KMS-11 (cell line): ENCODE results near the gene TFEB.

Source experiments
- H2AFZ ChIP-seq: fragments of 200-600 bp; sonication (generic); 2 replicates; pipeline ENCODE4 v1.6.1; 2016; ENCODE audit warnings: antibody characterized with exemption, mixed run types, low read depth
- H3K27ac ChIP-seq: fragments of 200-600 bp; sonication (generic); 2 replicates; pipeline ENCODE4 v1.6.1; 2016; ENCODE audit warnings: mild to moderate bottlenecking, mixed run types
- H3K27me3 ChIP-seq: fragments of 200-600 bp; sonication (generic); 2 replicates; pipeline ENCODE4 v1.6.1; 2017; ENCODE audit warnings: mild to moderate bottlenecking, low read depth, mixed run types, moderate library complexity; ENCODE audit not compliant: insufficient read depth
- H3K36me3 ChIP-seq: fragments of 200-600 bp; sonication (generic); 2 replicates; pipeline ENCODE4 v1.6.1; 2017; ENCODE audit warnings: mild to moderate bottlenecking, mixed run types; ENCODE audit not compliant: insufficient read depth
- H3K4me1 ChIP-seq: fragments of 200-600 bp; sonication (generic); 2 replicates; pipeline ENCODE4 v1.6.1; 2016; ENCODE audit warnings: mild to moderate bottlenecking, low read depth, mixed run types; ENCODE audit not compliant: poor library complexity, severe bottlenecking
- H3K4me2 ChIP-seq: fragments of 200-600 bp; sonication (generic); 2 replicates; pipeline ENCODE4 v1.7.0; 2016; ENCODE audit warnings: mild to moderate bottlenecking, mixed run types
- H3K4me3 ChIP-seq: fragments of 200-600 bp; sonication (generic); IDR thresholded peaks from 2 replicates; pipeline ENCODE4 v1.6.1; 2017; ENCODE audit warnings: low read depth, low read length, mixed read lengths; ENCODE audit not compliant: insufficient read depth
- H3K79me2 ChIP-seq: fragments of 200-600 bp; sonication (generic); 2 replicates; pipeline ENCODE4 v1.6.1; 2016; ENCODE audit warnings: low read depth, mixed run types; ENCODE audit not compliant: insufficient read depth
- H3K9ac ChIP-seq: fragments of 200-600 bp; sonication (generic); 2 replicates; pipeline ENCODE4 v1.6.1; 2016; ENCODE audit warnings: mild to moderate bottlenecking, mixed run types
- H4K20me1 ChIP-seq: fragments of 200-600 bp; sonication (generic); 2 replicates; pipeline ENCODE4 v1.6.1; 2016; ENCODE audit warnings: mild to moderate bottlenecking, mixed run types; ENCODE audit not compliant: insufficient read depth
- TF ChIP-seq, protein P1 (sequence below): fragments of 200-600 bp; sonication (generic); conservative IDR thresholded peaks from 2 replicates; pipeline ENCODE4 v1.6.1; 2017; ENCODE audit warnings: low read depth, mild to moderate bottlenecking, antibody characterized with exemption, low read length, moderate library complexity, mixed read lengths

TFEB gene

DNA sequence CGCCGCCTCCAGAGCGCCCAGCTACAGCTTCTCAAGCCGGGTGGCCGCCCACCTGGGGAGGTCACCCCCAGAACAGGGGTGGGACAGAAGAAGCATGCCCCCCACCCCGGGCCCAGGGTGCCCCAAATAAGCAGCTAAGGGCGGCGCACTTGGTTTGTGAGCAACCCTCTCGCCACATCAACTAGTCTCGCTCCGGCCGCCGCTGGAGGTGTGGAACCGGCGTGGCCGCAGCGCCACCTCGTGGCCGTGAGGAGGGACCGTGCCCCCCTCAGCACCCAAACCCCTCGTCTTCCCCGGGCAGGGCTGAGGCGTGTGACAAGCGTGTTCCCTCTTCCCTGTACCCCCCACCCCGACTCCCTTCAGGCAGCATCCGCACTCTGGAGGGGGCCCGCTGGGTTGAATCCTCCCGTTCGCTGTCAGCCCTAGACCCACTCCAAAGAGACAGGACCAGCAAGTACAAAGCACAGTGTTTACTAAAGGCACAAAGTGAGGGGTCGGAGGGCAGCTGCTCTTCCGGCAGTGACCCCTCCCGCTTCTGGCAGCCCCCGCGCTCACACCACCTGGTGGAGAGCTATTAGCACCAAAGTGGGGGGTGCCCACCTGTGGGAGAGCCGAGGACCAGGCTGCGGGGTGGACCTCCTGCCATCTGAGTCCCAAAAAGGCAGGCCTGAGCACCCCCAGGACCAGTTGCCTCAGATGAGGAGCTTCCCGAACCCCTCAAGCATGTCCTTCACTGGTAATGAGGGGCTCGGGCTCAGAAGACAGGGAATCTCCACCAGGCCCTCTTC lies 51.7 kb downstream of the TFEB start:
- no peaks in the 10 kb centered on the region for H3K79me2 ChIP-seq
- no peaks in the 10 kb centered on the region for H3K36me3 ChIP-seq
- TF ChIP-seq, protein P1, sequence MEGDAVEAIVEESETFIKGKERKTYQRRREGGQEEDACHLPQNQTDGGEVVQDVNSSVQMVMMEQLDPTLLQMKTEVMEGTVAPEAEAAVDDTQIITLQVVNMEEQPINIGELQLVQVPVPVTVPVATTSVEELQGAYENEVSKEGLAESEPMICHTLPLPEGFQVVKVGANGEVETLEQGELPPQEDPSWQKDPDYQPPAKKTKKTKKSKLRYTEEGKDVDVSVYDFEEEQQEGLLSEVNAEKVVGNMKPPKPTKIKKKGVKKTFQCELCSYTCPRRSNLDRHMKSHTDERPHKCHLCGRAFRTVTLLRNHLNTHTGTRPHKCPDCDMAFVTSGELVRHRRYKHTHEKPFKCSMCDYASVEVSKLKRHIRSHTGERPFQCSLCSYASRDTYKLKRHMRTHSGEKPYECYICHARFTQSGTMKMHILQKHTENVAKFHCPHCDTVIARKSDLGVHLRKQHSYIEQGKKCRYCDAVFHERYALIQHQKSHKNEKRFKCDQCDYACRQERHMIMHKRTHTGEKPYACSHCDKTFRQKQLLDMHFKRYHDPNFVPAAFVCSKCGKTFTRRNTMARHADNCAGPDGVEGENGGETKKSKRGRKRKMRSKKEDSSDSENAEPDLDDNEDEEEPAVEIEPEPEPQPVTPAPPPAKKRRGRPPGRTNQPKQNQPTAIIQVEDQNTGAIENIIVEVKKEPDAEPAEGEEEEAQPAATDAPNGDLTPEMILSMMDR: peak; percentile 63
- H3K4me2 ChIP-seq: no peak overlapping the region
- H2AFZ ChIP-seq: no peak overlapping the region
- no peak overlapping the region for H3K27ac ChIP-seq
- no peaks in the 10 kb centered on the region for H3K27me3 ChIP-seq
- H3K4me3 ChIP-seq: no peak overlapping the region
- no peaks in the 10 kb centered on the region for H4K20me1 ChIP-seq
- peaks cover 6% of the 10 kb centered on the region for H3K4me1 ChIP-seq
- no peak overlapping the region for H3K9ac ChIP-seq

DNA sequence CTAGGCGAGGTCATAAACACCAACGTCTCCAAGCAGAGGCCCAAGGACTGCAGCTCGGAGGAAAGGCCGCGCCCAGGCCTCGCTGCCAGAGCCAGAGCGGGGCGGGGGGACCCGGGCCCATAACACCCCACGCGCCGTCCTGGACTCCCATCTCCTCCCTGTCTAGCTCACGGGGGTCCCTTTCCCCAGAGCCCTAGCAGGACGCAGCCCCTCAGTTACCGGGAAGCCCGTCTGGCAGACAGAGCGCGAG lies 52.2 kb downstream of the TFEB start:
- Histone ChIP-seq H3K79me2 (no peaks in the 10 kb centered on the region), H3K27ac (no peak overlapping the region), H3K4me3 (no peak overlapping the region), H3K4me2 (no peak overlapping the region), H4K20me1 (no peaks in the 10 kb centered on the region), H3K36me3 (no peaks in the 10 kb centered on the region), H2AFZ (no peak overlapping the region), H3K9ac (no peak overlapping the region), H3K4me1 (peaks cover 4% of the 10 kb centered on the region), H3K27me3 (no peaks in the 10 kb centered on the region)
- TF ChIP-seq, protein P1: no peak

DNA sequence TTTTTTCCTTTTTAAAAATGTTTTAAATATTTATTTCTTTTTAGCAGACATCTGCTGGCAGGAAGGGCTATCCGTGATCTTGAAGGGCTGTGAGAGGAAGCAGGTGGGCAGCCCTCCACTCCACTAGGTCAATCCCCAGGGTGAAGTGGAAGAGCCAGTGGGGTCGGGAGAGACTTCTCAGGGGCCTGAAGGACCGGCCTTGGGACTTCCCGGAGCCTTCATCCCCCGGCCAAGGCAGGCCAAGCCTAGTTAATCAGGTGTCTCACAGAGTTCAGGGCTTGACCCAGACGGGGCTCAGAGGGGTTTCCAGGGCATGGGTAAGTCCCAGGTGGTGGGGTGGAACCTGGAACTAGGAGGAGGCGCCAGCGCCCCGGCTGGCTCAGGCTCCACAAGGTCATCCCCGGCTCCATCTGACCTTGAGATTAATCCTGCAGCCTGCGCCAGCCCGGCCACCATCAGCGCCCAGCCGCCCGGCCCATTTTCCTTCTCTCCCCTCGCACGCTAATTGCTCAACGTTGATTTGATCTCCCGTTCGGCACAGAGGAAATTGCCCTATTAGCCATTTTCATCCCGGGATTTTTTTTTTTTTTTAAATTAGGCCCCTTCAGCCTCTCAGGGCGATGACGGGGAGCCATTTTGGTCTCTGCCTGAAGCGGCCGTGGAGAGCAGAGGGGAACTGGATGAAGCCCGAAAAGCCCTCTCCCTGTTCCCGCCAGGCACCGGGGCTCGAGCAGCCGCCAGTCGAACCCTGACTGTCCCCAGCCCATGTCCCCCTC lies 52.7 kb downstream of the TFEB start:
- no peak overlapping the region for H3K9ac ChIP-seq
- TF ChIP-seq, protein P1: peak; percentile 37; the same call in 1 of the 2 replicates
- no peaks in the 10 kb centered on the region for H3K79me2 ChIP-seq
- no peaks in the 10 kb centered on the region for H4K20me1 ChIP-seq
- no peak overlapping the region for H3K4me3 ChIP-seq
- no peak overlapping the region for H2AFZ ChIP-seq
- H3K27me3 ChIP-seq: no peaks in the 10 kb centered on the region
- H3K4me1 ChIP-seq: peaks cover 4% of the 10 kb centered on the region
- H3K27ac ChIP-seq: no peak overlapping the region
- no peaks in the 10 kb centered on the region for H3K36me3 ChIP-seq
- no peak overlapping the region for H3K4me2 ChIP-seq

DNA sequence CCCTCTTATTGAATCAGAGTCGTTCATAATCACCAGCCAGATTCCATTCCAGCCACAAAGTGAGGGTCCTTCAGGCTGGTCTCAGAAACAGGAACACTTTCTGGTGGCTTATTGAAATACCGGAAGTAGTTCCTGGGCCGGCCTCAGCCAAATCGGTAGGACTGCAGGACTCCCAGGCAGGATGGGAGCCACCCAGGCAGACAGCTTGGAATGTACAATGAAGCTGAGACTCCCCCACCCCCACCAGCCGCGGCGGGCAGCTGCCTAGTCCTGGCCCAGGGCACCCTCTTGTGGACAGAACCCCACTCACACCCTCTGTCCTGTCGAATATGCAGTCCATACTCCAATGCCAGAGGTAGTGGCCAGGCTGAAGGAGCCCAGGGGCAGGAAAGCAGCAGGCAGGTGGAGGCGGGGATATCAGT lies 53.3 kb downstream of the TFEB start:
- Histone ChIP-seq H3K27me3 (no peaks in the 10 kb centered on the region), H3K4me3 (no peak overlapping the region), H3K36me3 (no peaks in the 10 kb centered on the region), H2AFZ (no peak overlapping the region), H3K27ac (no peak overlapping the region), H3K4me2 (no peak overlapping the region), H3K9ac (no peak overlapping the region), H4K20me1 (no peaks in the 10 kb centered on the region), H3K4me1 (peaks cover 4% of the 10 kb centered on the region), H3K79me2 (no peaks in the 10 kb centered on the region)
- TF ChIP-seq, protein P1: peak; percentile 78
